ENCODE data around the gene SNTB2.

DNA sequence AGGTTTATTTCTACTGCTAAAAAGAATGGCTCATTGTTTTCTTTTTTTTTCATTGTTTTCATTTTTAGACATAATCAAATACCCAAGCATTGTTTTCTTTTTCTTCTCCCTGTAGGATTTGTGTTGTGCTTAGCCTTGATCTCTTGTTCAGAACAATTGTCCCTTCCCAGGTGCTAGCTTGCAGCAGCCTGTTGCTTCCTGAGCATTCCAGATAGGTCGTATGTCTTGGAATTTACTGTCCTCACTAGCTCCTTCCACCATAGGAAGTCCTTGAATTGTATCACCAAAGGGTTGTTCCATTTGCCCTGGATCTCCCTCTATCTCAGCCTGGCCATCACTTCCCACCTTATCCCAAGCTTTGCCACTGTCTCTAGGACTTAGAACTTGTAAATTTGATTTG is 114.2 kb downstream of the SNTB2 start:
- TF ChIP-seq, protein P1, sequence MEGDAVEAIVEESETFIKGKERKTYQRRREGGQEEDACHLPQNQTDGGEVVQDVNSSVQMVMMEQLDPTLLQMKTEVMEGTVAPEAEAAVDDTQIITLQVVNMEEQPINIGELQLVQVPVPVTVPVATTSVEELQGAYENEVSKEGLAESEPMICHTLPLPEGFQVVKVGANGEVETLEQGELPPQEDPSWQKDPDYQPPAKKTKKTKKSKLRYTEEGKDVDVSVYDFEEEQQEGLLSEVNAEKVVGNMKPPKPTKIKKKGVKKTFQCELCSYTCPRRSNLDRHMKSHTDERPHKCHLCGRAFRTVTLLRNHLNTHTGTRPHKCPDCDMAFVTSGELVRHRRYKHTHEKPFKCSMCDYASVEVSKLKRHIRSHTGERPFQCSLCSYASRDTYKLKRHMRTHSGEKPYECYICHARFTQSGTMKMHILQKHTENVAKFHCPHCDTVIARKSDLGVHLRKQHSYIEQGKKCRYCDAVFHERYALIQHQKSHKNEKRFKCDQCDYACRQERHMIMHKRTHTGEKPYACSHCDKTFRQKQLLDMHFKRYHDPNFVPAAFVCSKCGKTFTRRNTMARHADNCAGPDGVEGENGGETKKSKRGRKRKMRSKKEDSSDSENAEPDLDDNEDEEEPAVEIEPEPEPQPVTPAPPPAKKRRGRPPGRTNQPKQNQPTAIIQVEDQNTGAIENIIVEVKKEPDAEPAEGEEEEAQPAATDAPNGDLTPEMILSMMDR (IDR thresholded peaks at IDR 0.05) = no peak
- TF ChIP-seq POLR2A (IDR thresholded peaks at IDR 0.05) = no peak

Data from prostate gland (tissue), 2 donors.